Skeletal muscle tissue (tissue), 4 donors: Measurements from ENCODE around the gene ADPRHL1. TPM values are rescaled to one million over a fixed set of nuclear protein-coding genes. Genes with fewer than 3 reads are reported as not detected.
A peak's percentile ranks its signal among the peaks of the same experiment; 100 is the strongest.
"Not testable (repeated sequence)": the region's sequence is repeated elsewhere in the genome, so short reads cannot be mapped to it uniquely, and the experiment has no call there.

Source experiments
- H3K27ac ChIP-seq: one replicate; pipeline ENCODE4 v1.7.0; 2013; ENCODE audit warnings: mild to moderate bottlenecking, low read depth, low read length, inconsistent platforms
- H3K27me3 ChIP-seq, 3 donors: one replicate each; pipeline ENCODE4 v1.7.0; 2013; ENCODE audit warnings: low read length in 3 of 3; ENCODE audit not compliant: control insufficient read depth in 3 of 3, insufficient read depth in 3 of 3
- H3K36me3 ChIP-seq, 3 donors: one replicate each; pipeline ENCODE4 v1.7.0; 2013; ENCODE audit warnings: low read length in 3 of 3; ENCODE audit not compliant: control insufficient read depth in 3 of 3, insufficient read depth in 3 of 3
- H3K4me1 ChIP-seq, 3 donors: one replicate each; pipeline ENCODE4 v1.7.0; 2013; ENCODE audit warnings: low read length in 3 of 3, mild to moderate bottlenecking in 3 of 3; ENCODE audit not compliant: control insufficient read depth in 3 of 3, insufficient read depth in 3 of 3
- H3K4me3 ChIP-seq, 3 donors: one replicate each; pipeline ENCODE4 v1.7.0; 2013; ENCODE audit warnings: low read length in 3 of 3
- H3K9ac ChIP-seq, 3 donors: one replicate each; pipeline ENCODE4 v1.7.0; 2013; ENCODE audit warnings: low read length in 3 of 3, mild to moderate bottlenecking in 3 of 3, moderate library complexity in 2 of 3, low read depth in 1 of 3
- H3K9me3 ChIP-seq, 3 donors: one replicate each; pipeline ENCODE4 v1.7.0; 2013; ENCODE audit warnings: low read length in 3 of 3; ENCODE audit not compliant: control insufficient read depth in 3 of 3
- total RNA-seq: library from RNA; depleted of rRNA; stranded (reverse); fragments of >200 nt; gene quantifications from one replicate; pipeline ENCODE4 v1.2.3, GENCODE V29; 2014
- donor health status: Osteomylitis.

Gene ADPRHL1
- total RNA-seq, 1 donor from 2014 or later, result 124 TPM

DNA sequence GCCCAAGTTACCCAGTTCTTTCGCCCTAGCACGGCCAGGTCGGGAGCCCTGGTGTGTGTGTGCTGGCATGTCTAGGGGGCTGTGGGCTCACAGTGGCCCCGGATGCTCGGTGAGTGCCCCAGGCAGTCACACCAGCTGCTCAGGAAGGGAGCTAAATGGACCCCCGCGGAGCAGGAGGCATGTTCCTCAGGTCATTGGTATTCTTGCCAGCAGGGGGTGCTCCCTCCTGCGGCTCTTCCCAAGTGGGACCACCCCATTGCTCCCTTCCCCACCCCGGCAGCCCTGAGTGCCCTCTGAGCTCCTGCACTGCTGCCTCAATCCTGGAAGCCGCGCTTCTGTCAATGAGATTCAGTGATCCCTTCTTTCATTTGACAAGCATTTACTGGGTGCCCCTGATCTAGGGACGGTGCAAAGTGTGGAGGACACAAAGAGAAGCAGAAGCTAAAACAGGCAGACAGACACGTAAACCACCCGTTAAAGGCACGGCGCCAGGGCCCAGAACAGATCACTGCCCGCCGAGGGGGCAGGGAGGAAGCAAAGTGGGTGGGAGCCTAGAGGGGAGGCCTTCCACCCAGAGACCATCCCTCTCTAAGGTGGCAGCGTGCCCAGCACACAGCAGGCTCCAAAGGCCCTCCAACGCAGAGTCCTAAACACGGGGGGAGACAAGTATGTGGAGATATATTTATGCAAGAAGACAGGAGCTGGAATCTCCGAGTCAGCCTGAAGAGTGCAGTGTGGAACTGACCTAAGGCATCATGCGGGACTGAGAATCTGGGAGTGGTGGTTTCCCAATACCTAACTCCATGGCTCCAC lies 5.2 kb upstream of the ADPRHL1 start:
- Histone ChIP-seq H3K27me3 (no peaks in the 10 kb centered on the region), H3K4me3 (no peak overlapping the region), H3K27ac (no peak overlapping the region), H3K4me1 (peaks cover 3 to 5% (median 4%) of the 10 kb centered on the region in 3 donors), H3K9ac (no peak overlapping the region), H3K36me3 (peaks cover 44 to 54% (median 50%) of the 10 kb centered on the region in 3 donors), H3K9me3 (no peaks in the 10 kb centered on the region)

DNA sequence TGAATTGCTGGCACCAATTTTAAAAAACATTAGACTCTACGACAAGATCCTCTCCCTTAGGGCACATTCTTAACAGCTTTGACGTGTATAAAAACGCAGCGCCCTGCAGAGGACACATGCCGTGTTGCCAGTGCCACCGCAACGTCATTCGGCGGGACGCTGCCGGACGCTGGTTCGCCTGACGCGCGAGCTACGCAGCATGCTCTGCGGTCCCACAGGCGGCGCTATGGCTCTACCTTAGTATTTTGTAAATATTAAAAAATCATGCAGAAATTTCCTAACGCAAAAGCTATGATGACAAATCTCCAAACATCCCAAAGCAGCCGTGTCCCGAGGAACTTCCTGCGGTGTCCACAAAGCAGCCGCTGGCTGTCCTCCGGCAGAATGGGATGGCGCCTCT lies 4.2 kb upstream of the ADPRHL1 start:
- H3K27ac ChIP-seq, result no peak overlapping the region
- peaks cover 5 to 9% (median 6%) of the 10 kb centered on the region in 3 donors for H3K4me1 ChIP-seq
- H3K36me3 ChIP-seq, result peaks cover 44 to 54% (median 50%) of the 10 kb centered on the region in 3 donors

DNA sequence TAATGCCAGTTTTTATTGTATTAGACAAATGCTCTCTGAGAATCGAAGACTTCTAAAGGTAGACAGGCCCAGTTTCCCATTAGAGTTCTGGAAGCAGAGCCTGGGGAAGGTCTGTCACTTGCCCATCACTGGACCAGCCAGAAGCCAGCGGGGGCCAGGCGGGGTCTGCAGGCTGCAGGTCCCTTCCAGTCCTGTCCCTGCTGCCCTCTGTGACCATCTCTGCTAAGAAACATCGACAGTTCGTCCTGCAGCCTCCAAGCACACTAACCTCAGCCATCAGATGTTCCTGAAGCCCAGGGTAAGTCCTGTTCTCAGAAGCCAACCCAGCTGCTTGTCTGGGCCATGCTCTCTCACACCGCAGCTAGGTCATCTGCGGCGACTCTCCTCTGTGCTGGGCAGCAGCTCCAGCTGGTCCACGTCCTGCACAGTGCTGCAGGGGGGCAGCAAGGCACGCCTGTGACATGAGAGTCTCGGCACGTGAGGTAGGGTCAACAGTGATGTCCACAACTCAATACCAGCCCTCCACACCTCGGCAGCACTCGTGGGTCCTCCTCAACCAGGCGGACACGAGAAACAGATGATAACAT lies 2.9 kb upstream of the ADPRHL1 start:
- Histone ChIP-seq H3K4me1 (peaks cover 8 to 22% (median 11%) of the 10 kb centered on the region in 3 donors), H3K9ac (no peak overlapping the region), H3K27ac (no peak overlapping the region), H3K4me3 (no peak overlapping the region), H3K9me3 (no peaks in the 10 kb centered on the region), H3K27me3 (no peaks in the 10 kb centered on the region), H3K36me3 (peaks cover 46 to 50% (median 47%) of the 10 kb centered on the region in 3 donors)

More for the DNA sequence above, 4.2 kb upstream of the ADPRHL1 start:
- H3K9me3 ChIP-seq, result no peaks in the 10 kb centered on the region
- no peak overlapping the region for H3K4me3 ChIP-seq
- no peak overlapping the region for H3K9ac ChIP-seq
- no peaks in the 10 kb centered on the region for H3K27me3 ChIP-seq

DNA sequence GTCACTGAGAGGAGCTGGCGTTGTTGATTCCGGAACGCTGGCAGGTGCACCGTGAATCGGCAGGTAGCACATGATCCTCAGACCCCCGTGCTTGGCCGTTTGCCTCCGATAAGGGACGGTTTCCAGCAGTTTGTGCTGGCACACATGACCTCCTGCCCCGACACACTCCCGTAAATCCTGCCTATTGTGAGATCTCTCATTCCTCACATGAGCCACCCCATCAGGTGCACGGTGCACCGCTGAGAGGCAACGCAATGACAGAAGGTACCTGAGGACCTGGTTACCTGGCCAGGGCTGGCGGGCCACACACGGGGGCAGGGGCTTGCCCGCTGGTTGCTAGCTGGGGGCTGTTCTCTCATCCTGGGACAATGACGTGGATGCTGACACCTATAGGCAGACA lies 2.1 kb upstream of the ADPRHL1 start:
- no peaks in the 10 kb centered on the region for H3K27me3 ChIP-seq
- H3K27ac ChIP-seq, result no peak overlapping the region
- H3K9ac ChIP-seq, result no peak overlapping the region
- H3K4me3 ChIP-seq, result no peak overlapping the region
- peaks cover 8 to 25% (median 12%) of the 10 kb centered on the region in 3 donors for H3K4me1 ChIP-seq
- H3K36me3 ChIP-seq, result peaks cover 40 to 43% (median 42%) of the 10 kb centered on the region in 3 donors
- H3K9me3 ChIP-seq, result no peaks in the 10 kb centered on the region

DNA sequence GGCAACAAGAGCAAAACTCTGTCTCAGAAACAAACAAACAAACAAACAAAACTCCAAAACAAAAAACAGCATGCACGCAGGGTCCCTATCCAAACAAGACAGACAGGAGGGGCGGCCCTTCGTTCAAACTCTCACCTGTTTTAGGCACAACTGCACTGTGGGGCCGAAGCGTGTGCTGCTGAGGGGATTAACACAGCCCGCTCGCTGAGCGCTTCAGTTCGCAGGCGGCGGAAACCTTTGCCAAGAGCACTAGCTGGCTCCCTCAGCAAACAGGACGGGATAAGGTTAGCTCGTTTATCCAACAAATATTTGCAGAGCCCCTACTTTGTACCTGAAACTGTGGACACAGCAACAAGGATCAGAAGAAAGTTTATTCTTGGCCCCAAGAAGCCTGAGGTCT lies 1.6 kb upstream of the ADPRHL1 start:
- H3K9ac ChIP-seq, result no peak overlapping the region
- H3K4me1 ChIP-seq, result peaks cover 12 to 29% (median 17%) of the 10 kb centered on the region in 3 donors
- H3K36me3 ChIP-seq, result peaks cover 35 to 39% (median 37%) of the 10 kb centered on the region in 3 donors
- no peaks in the 10 kb centered on the region for H3K9me3 ChIP-seq
- no peak overlapping the region for H3K4me3 ChIP-seq
- no peaks in the 10 kb centered on the region for H3K27me3 ChIP-seq
- no peak overlapping the region for H3K27ac ChIP-seq

DNA sequence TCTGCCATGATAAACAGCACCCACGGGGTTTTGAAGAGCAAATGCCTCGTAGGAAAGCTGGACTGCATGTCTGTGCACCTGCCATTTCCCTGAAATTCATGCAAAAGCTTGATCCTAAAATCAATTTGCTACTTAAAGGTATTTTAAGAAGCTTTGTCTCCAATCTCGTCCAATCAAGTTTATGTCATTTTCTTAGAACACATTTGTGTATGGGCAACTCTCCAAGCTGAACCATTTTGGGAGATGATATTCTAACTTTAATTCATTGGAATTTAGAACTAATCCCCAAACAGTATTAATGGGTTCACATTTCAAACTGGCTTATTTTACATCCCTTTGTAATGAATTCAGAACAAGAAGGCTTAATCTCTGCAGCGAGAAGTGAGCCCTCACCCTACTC lies 822 bp downstream of the ADPRHL1 start:
- Histone ChIP-seq H3K9ac (peak overlapping the region; percentile 84 to 97 (median 91)), H3K27me3 (no peaks in the 10 kb centered on the region), H3K36me3 (peaks cover 17 to 22% (median 18%) of the 10 kb centered on the region in 3 donors), H3K4me3 (peak overlapping the region; percentile 89 to 94 (median 91)), H3K27ac (peak overlapping the region; percentile 96), H3K4me1 (peaks cover 28 to 47% (median 34%) of the 10 kb centered on the region in 3 donors), H3K9me3 (no peaks in the 10 kb centered on the region)

DNA sequence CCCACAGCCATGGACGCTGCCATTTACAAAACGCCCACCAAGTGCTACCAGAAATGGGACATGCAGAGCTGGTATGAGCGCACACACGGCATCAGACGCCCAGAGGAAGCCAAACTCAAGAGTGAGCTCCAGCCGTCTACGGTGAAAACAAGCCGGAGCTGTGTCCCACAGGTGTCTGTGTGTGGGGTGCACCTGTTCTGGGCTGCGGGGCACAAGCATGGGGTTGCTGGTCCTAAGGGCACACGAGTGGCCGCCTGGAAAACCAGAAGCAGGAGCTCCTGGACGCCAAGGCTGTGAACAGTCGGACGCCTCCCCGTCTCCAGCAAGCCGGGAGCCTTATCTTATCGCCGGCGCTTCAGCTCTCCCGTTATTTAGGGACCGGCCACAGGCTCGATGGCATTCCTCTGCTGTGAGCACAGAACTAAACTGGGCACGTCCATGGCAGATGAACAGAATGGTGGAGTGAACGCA lies 1.3 kb downstream of the ADPRHL1 start:
- Histone ChIP-seq H3K4me1 (peaks cover 28 to 50% (median 34%) of the 10 kb centered on the region in 3 donors), H3K4me3 (peak overlapping the region; percentile 89 to 94 (median 91)), H3K27ac (peak overlapping the region; percentile 96), H3K9me3 (no peaks in the 10 kb centered on the region), H3K9ac (peak overlapping the region; percentile 84 to 97 (median 91)), H3K27me3 (no peaks in the 10 kb centered on the region), H3K36me3 (peaks cover 17 to 25% (median 20%) of the 10 kb centered on the region in 3 donors)

DNA sequence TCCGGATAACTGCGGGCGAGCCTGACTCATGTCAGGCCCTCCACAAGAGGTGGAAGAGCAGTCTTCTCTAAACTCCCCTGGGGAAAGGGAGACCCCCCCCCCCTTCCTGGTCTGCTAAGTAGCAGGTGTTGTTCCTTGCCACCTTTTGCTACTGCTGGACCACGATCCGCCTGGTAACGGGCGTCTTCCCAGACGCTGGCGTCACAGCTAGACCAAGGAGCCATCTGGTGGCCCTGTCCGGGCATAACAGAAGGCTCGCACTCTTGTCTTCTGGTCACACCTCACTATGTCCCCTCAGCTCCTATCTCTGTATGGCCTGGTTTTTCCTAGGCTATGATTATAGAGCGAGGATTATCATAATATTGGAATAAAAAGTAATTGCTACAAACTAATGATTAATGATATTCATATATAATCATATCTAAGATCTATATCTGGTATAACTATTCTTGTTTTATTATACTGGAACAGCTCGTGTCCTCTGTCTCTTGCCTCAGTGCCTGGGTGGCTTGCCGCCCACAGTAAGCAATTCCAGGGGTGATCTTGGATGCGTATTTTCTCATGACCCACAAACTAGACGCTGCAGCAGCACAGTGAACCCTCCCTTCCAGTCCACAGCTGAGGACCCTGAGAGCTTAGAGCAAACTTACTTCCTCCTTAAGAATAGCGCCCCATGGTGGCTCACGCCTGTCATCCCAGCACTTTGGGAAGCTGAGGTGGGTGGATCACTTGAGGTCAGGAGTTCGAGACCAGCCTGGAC lies 2.2 kb downstream of the ADPRHL1 start:
- H3K9me3 ChIP-seq, H3K27me3 ChIP-seq: not testable (repeated sequence)
- H3K4me3 ChIP-seq, result peak overlapping the region; percentile 54 to 94 (median 91)
- peaks cover 28 to 56% (median 34%) of the 10 kb centered on the region in 3 donors for H3K4me1 ChIP-seq
- H3K9ac ChIP-seq, result peak overlapping the region in 2 of 3 donors; percentile 84 to 97
- peaks cover 14 to 22% (median 19%) of the 10 kb centered on the region in 3 donors for H3K36me3 ChIP-seq
- H3K27ac ChIP-seq, result peak overlapping the region; percentile 96

DNA sequence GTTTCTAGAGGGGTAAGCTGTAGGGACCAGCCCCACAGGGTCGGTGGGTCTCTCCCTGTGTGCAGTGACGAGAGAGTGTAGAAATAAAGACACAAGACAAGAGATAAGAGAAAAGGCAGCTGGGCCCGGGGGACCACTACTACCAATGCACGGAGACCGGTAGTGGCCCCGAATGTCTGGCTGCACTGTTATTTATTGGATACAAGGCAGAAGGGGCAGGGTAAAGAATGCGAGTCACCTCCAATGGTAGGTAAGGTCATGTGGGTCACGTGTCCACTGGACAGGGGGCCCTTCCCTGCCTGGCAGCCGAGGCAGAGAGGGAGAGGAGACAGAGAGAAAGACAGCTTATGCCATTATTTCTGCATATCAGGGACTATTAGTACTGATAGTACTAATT lies 2.9 kb downstream of the ADPRHL1 start:
- Histone ChIP-seq H3K36me3 (peaks cover 9 to 17% (median 16%) of the 10 kb centered on the region in 3 donors), H3K4me1 (peaks cover 31 to 56% (median 34%) of the 10 kb centered on the region in 3 donors), H3K9ac (peak overlapping the region in 1 of 3 donors; percentile 76)
- not testable (repeated sequence) for H3K9me3 ChIP-seq, H3K4me3 ChIP-seq, H3K27me3 ChIP-seq, H3K27ac ChIP-seq
